Activated CD4-positive, alpha-beta T cell treated with anti-CD3 and anti-CD28 coated beads, Interleukin-2, amount 10 ng/mL, durations not matched to agents 7 days and 5 days (primary cell): ENCODE data around the gene CD300LB. TPM values are rescaled to one million over a fixed set of nuclear protein-coding genes. Genes with fewer than 3 reads are reported as not detected.

Experiments used
- CTCF ChIA-PET: fragments of 350-600 bp; sonication (Branson Sonifier 250); formaldehyde crosslinking; loops from one replicate; lab custom pipeline; 2021; ENCODE audit warnings: antibody characterized with exemption; lab: Charles Lee
- POLR2A ChIA-PET: fragments of 350-600 bp; sonication (Branson Sonifier 250); formaldehyde crosslinking; loops from one replicate; lab custom pipeline; 2021; ENCODE audit warnings: antibody characterized with exemption; lab: Charles Lee
- DNase-seq: peaks from one replicate; pipeline ENCODE4 v3.0.0-alpha.2; 2020
- H3K27ac Mint-ChIP-seq: one replicate; pipeline ENCODE4 v1.8.0; 2021; ENCODE audit warnings: mild to moderate bottlenecking, moderate library complexity, mixed read lengths
- H3K27me3 Mint-ChIP-seq: one replicate; pipeline ENCODE4 v1.8.0; 2021; ENCODE audit warnings: mixed read lengths
- H3K36me3 Mint-ChIP-seq: one replicate; pipeline ENCODE4 v1.8.0; 2021; ENCODE audit warnings: low read depth, mixed read lengths
- H3K4me1 Mint-ChIP-seq: one replicate; pipeline ENCODE4 v1.8.0; 2021; ENCODE audit warnings: mixed read lengths
- H3K4me3 Mint-ChIP-seq: one replicate; pipeline ENCODE4 v1.8.0; 2021; ENCODE audit warnings: mild to moderate bottlenecking, moderate library complexity, mixed read lengths
- H3K9me3 Mint-ChIP-seq: one replicate; pipeline ENCODE4 v1.8.0; 2021; ENCODE audit warnings: mixed read lengths
- total RNA-seq, 2 experiments: library from RNA; stranded (reverse); gene quantifications; one replicate each; pipeline ENCODE4 v1.2.3, GENCODE V29; 2021

CD300LB gene
- total RNA-seq, 2 experiments from 2014 or later = not detected

DNA sequence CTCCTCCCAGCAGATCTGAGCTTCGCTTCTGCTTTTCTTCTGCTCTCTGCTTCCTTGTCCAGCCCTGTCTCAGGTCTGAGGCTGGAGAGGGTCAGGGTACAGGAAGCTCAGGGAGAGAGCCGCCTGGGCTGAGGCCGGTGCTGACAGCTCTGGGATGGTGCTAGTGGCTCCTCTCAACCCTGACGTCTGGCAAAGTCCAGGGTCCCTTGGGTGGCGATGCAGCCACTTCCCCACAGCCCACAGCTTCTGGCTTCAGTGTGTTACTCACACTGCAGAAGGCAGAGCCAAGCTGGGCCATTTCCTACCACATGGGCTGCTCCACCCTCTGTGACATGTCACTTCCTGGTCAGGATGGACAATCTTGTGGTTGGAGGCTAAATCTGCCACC lies 14.6 kb upstream of the CD300LB start, which contains the start of gene CD300C:
Gene CD300C, minus strand, starts transcription at position 273 of the 388 bp plus-strand sequence. CDS start 333 bp downstream, outside the sequence.
- POLR2A ChIA-PET = no interaction called here
- H3K9me3 Mint-ChIP-seq = no peaks in the 10 kb centered on the region
- no peaks in the 10 kb centered on the region for H3K36me3 Mint-ChIP-seq
- DNase-seq = no peak
- CTCF ChIA-PET = interaction anchor here (0.7 to 1.2 kb wide), 4 partner anchors 10 to 89 kb away, joined by 3 to 4 read pairs (median 3); no protein-coding TSS in a partner anchor
- H3K27ac Mint-ChIP-seq = peak within 1 kb of the TSS; percentile 57
- H3K4me3 Mint-ChIP-seq = no peak within 1 kb of the TSS
- peaks cover 42% of the 10 kb centered on the region for H3K4me1 Mint-ChIP-seq
- no peaks in the 10 kb centered on the region for H3K27me3 Mint-ChIP-seq

DNA sequence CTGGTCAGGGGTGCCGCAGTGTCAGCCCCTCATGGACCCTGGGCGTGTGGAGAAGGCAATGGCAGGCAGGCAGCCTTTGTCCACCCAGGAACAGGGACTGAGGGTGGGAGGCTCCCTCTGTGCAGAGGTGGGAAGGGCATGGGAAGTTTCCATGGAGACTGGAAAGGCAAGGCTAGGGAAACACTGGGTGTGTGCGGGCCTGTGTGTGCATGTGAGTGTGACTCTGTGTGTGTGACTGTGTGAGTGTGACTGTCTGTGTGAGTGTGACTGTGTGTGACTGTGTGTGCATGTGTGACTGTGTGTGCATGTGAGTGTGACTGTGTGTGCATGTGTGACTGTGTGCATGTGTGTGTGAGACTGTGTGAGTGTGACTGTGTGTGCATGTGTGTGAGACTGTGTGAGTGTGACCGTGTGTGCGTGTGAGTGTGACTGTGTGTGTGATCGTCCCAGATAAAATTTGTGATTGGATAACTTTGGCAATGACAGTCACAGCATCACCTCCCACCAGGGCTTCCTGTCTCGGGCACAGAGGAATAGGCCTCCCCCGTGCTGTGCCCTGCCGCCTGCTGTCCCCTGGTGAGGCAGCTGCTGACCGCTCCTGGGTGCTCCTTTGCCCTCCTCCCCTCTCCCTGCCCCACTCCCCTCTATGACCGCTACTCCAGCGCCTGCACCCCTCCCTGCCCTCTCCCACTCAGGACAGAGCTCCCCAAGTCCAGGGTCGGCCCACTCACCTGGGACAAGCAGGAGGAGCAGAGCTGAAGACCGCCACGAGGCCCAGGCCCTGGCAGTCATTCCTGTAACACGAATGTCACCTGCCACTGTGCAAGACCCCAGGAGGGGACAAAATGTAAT lies 13.9 kb upstream of the CD300LB start:
- Mint-ChIP-seq H3K4me1 (peaks cover 42% of the 10 kb centered on the region), H3K27ac (peak overlapping the region; percentile 57), H3K9me3 (no peaks in the 10 kb centered on the region), H3K27me3 (no peaks in the 10 kb centered on the region), H3K36me3 (no peaks in the 10 kb centered on the region), H3K4me3 (no peak overlapping the region)
- DNase-seq = no peak
- ChIA-PET POLR2A (no interaction called here), CTCF (interaction anchor here (1.0 to 1.2 kb wide), 3 partner anchors 11 to 36 kb away, joined by 3 read pairs; no protein-coding TSS in a partner anchor)

DNA sequence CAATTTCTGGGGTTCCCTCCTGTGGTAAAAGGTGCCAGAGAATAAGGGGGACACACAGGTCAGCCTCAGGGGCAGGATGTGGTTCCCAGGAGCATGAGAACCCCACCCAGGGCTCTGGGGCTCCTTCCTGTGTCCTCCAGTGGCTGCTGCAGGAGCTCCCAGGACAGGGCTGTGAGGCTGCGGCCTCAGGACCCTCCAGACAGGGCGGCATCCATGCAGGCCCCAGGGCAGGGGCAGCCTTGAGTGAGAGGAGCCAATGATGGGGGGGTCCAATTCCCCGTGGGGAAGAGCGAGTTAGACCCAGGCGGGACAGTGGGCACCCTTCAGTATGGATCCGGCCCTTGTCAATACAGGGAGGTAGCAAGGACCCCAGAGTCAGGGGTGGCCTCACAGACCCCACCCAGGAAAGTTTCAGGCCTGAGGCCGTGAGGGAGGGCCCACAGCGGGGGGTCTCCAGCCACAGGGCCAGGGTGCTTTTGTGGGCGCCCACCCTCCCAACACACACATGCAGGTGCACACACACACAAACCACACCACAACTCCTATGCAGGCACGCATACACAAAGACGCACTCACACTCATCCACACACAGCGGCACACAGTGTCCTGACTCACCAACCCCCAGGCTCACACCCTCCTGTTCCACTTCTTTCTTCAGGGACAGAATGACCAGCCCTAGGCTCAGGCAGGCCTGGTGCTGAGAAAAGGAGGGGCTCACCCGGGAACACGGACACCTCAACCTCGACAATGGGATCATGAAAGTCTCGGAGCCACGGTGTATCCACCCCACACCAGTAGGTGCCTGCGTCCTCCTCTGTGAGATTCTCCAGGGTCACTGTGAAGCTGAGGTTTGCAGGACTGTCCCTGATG lies 12.9 kb upstream of the CD300LB start:
- Mint-ChIP-seq H3K9me3 (no peaks in the 10 kb centered on the region), H3K27me3 (peaks cover 2% of the 10 kb centered on the region), H3K27ac (no peak overlapping the region), H3K36me3 (no peaks in the 10 kb centered on the region), H3K4me1 (peaks cover 42% of the 10 kb centered on the region), H3K4me3 (no peak overlapping the region)
- CTCF ChIA-PET = interaction anchor here (0.9 kb wide), 1 partner anchor 23 kb away, joined by 3 read pairs; the partner anchor contains the start of gene CD300H
- DNase-seq = no peak
- POLR2A ChIA-PET = no interaction called here

DNA sequence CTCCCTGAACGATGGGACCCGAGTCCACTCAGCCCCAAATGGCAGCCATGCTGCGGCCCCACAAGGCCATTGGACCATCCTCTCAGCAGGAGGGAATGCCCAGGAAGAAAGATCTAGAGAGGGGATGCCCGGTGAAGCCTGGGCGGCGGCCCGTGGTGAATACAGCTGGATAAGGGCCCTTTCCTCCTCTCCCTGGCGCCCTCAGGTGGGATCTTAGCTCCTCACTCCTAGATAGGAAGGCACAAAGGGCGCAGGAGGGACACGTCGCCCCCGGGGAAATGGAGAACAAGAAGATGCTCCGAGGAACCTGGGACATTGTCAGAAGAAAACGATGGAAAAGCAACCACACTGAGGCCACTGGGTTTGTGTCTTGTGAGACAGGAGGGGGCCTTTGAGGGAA lies 12.1 kb upstream of the CD300LB start:
- Mint-ChIP-seq H3K27ac (no peak overlapping the region), H3K36me3 (no peaks in the 10 kb centered on the region), H3K4me3 (no peak overlapping the region), H3K4me1 (peaks cover 37% of the 10 kb centered on the region), H3K9me3 (no peaks in the 10 kb centered on the region), H3K27me3 (peaks cover 2% of the 10 kb centered on the region)
- CTCF ChIA-PET = interaction anchor here (0.9 kb wide), 1 partner anchor 24 kb away, joined by 3 read pairs; the partner anchor contains the start of gene CD300H
- POLR2A ChIA-PET = no interaction called here
- DNase-seq = no peak

DNA sequence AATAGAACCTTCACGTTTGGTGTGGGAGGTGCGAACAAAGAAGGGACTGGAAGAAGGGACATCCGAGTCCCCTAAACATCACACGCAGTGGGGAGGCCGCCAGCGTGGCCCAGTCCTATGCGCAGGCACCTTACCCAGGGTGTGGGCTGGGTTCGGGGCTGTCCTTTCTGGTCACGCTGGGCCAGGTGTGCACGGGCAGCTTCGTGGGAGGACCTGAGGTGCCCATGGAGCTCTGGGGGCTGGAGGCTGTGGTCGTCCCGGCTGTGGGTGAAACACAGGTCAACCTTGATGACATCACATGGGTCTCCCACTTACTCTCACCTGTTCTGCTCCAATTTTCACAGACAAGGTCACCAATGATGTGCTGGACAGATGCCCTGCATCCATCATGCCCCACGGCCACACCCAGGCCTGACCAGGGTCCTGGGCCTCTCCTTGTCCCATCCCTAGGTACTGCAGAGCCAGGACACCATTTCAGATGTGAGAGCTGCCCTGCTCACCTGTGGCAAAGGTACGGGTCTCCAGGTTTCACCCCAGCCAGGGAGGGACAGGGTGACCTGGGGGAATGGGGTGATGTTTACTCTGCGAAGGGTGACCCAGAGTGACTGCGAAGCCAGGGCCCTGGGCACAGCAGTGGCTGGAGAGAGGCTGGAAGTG lies 11.6 kb upstream of the CD300LB start:
- Mint-ChIP-seq H3K27me3 (peaks cover 5% of the 10 kb centered on the region), H3K36me3 (no peaks in the 10 kb centered on the region), H3K4me1 (peaks cover 32% of the 10 kb centered on the region), H3K27ac (no peak overlapping the region), H3K4me3 (no peak overlapping the region), H3K9me3 (no peaks in the 10 kb centered on the region)
- DNase-seq = no peak
- ChIA-PET POLR2A (no interaction called here), CTCF (interaction anchor here (0.9 kb wide), 1 partner anchor 24 kb away, joined by 3 read pairs; the partner anchor contains the start of gene CD300H)

DNA sequence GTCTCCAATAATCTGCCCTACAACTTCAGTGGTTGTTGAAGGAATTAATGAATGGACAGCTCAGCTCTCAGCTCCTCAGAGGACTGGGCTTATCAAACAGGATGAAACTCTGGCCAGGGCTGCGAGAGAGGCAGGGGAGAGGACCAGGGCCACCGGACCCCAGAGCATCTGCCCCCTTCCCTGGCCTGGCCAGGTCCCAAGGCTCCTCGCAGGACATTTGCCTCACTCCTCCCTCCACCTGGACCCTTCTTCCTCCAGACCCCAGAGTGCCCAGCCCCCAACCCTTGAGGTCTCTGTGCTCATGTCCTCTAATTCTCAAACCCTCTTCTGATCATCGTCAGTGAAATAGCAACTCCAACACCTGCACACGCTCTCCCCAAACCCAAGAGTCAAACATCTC lies 10.9 kb upstream of the CD300LB start:
- H3K4me1 Mint-ChIP-seq = peaks cover 25% of the 10 kb centered on the region
- H3K9me3 Mint-ChIP-seq = no peaks in the 10 kb centered on the region
- ChIA-PET POLR2A (no interaction called here), CTCF (no interaction called here)
- peaks cover 7% of the 10 kb centered on the region for H3K27me3 Mint-ChIP-seq
- no peak overlapping the region for H3K4me3 Mint-ChIP-seq
- no peak for DNase-seq
- H3K27ac Mint-ChIP-seq = no peak overlapping the region
- no peaks in the 10 kb centered on the region for H3K36me3 Mint-ChIP-seq

DNA sequence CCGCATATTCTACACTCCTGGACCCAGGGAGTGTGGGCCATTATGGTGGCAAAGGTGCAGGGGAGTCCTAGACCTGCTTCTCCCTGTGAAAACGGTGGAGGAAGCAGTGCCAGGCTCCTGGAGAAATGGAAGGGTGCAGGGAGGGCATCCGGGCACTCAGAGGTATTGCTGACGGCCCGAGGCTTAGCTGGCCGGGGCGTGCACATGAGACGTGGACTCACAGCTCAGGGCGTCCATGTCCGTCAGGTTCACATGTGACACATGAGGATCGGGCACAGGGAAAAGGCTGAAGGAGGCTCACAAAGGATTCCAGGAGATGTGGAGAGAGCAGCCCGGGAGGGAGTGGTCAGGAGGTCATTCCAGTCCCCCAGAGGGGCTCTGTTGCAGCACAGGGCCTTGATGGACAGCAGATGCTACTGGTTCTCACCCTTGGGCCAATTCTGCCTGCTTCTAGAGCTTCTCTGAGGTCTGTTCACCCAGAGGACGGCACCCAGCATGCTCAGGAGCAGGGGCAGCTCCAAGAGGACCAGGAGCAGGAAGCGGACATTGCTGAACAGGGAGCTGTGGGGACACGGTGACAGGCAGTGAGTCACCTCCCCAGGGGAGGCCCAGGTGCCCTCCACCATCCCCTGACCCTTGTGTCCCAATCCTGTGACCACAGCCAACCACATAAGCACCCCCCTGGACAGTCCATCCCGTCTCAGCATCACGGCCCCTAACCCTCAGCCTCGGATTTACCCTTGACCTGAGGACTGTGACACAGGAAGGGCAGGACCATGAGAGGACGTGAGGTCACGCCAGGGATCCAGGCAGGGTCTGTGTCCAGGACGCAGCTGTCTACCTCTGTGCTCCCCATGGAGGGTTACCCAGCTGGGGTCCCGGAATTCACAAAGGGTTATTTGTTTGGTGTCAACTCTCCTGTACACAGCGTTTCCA lies 10.2 kb upstream of the CD300LB start:
- no peak overlapping the region for H3K4me3 Mint-ChIP-seq
- ChIA-PET POLR2A (interaction anchor here (0.6 kb wide), 1 partner anchor 1313 kb away, joined by 4 read pairs; no protein-coding TSS in a partner anchor), CTCF (interaction anchor here (1.3 kb wide), 1 partner anchor 11 kb away, joined by 3 read pairs; no protein-coding TSS in a partner anchor)
- peaks cover 19% of the 10 kb centered on the region for H3K4me1 Mint-ChIP-seq
- H3K36me3 Mint-ChIP-seq = no peaks in the 10 kb centered on the region
- no peaks in the 10 kb centered on the region for H3K9me3 Mint-ChIP-seq
- peaks cover 14% of the 10 kb centered on the region for H3K27me3 Mint-ChIP-seq
- H3K27ac Mint-ChIP-seq = no peak overlapping the region
- DNase-seq = no peak

DNA sequence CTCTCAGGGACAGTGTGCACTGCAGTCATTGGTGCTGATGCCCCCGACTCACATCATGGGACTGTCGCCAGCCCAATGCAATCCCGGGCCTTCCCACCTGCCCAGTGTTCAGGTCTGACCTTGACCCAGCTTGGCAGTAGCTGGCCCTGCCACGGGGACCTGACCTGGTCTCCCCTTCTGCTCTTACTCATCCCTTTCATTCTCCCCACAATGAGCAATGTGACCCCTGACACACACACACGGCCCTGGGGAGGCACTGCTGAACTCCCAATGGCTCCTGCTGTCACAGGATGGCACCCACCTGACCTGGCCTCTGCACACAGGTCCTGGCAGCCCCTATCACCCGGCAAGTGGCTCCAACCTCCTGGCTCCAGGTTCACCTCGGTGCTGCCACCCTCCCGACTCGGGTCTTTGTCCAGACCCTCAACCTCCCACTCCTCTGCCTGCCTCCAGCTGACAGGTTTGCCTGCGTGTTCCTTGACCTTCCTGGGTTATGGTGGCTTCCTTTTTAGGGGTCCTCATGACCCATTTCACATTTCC lies 8.1 kb upstream of the CD300LB start:
- Mint-ChIP-seq H3K27ac (peak overlapping the region; percentile 32), H3K4me1 (peaks cover 1% of the 10 kb centered on the region), H3K27me3 (peaks cover 27% of the 10 kb centered on the region), H3K9me3 (no peaks in the 10 kb centered on the region), H3K4me3 (no peak overlapping the region), H3K36me3 (no peaks in the 10 kb centered on the region)
- POLR2A ChIA-PET = no interaction called here
- DNase-seq = no peak
- CTCF ChIA-PET = interaction anchor here (0.8 to 1.0 kb wide), 2 partner anchors 9 to 36 kb away, joined by 3 to 4 read pairs; no protein-coding TSS in a partner anchor

DNA sequence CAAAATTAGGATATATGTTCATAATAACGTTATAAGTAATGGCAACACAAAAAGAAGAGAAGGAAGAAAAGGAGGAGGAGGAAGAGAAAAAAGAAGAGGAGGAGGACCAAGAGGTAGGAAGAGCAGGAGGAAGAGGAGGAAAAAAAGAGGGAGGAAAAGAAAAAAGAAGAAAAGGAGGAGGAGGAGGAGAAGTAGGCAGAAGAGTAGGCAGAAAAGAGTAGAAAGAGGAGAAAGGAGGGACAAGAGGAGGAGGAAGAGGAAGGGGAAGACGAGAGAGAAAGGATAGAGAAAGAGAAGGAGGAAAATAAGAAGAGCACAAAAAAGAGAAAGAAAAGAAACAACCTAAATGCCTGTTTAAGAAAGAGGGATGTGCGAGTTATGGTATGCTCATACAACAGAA lies 5.6 kb upstream of the CD300LB start:
- Mint-ChIP-seq H3K36me3 (no peaks in the 10 kb centered on the region), H3K27ac (no peak overlapping the region), H3K4me3 (no peak overlapping the region), H3K4me1 (no peaks in the 10 kb centered on the region), H3K27me3 (peaks cover 46% of the 10 kb centered on the region), H3K9me3 (no peaks in the 10 kb centered on the region)
- POLR2A ChIA-PET = no interaction called here
- no peak for DNase-seq
- CTCF ChIA-PET = no interaction called here

DNA sequence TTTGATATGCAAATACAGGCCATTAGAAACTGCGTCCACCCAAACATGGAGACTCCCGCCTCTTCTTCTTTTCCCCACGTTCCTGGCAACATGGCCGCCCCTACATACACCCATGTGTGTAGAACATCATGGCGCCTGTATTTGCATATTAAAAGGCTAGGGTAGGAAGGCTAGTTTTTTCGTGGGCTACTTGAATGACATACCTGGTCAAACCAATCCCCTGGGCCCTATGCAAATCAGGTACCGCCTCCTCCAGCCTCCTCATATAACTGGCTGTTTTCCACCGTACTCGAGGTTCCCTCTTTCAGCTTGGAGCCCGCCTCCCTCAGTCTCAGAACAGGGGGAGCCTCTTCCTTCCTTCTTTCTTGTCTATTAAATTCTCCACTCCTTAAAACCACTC lies 840 bp upstream of the CD300LB start:
- no peaks in the 10 kb centered on the region for H3K9me3 Mint-ChIP-seq
- H3K4me3 Mint-ChIP-seq = no peak overlapping the region
- DNase-seq = no peak
- H3K36me3 Mint-ChIP-seq = no peaks in the 10 kb centered on the region
- H3K27ac Mint-ChIP-seq = no peak overlapping the region
- ChIA-PET CTCF (interaction anchor here (1.4 to 2.6 kb wide), 3 partner anchors 153 to 164 kb away, joined by 3 to 6 read pairs (median 5); partner anchors contain the start of gene GPR142), POLR2A (no interaction called here)
- H3K27me3 Mint-ChIP-seq = peaks cover 58% of the 10 kb centered on the region
- no peaks in the 10 kb centered on the region for H3K4me1 Mint-ChIP-seq

DNA sequence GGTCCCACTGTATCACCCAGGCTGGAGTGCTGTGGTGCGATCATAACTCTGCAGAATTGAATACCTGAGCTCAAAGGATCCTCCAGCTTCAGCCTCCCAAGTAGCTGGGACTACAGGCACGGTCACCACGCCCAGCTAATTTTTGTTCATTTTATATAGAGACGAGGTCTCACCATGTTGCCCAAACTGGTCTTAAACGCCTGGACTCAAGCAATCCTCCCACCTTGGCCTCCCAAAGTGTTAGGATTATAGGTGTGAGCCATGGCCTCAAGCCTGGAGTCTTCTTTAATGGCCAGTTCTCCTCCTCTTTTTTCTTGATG lies 484 bp downstream of the CD300LB start:
- DNase-seq = no peak
- POLR2A ChIA-PET = no interaction called here
- Mint-ChIP-seq H3K4me3 (no peak overlapping the region), H3K27me3 (peaks cover 45% of the 10 kb centered on the region), H3K9me3 (no peaks in the 10 kb centered on the region), H3K4me1 (no peaks in the 10 kb centered on the region), H3K36me3 (no peaks in the 10 kb centered on the region), H3K27ac (no peak overlapping the region)
- CTCF ChIA-PET = interaction anchor here (0.6 to 1.3 kb wide), 3 partner anchors 11 to 896 kb away, joined by 3 to 4 read pairs (median 3); no protein-coding TSS in a partner anchor
